SK-N-MC (cell line): ENCODE measurements around the gene PTPRM.
A peak's percentile ranks its signal among the peaks of the same experiment; 100 is the strongest.

Source experiments
- DNase-seq: peaks from one replicate; pipeline ENCODE4 v3.0.0-alpha.2; 2011; ENCODE audit warnings: low read depth, low spot score
- H3K27ac ChIP-seq: fragments of 200-600 bp; sonication (generic); 2 replicates; pipeline ENCODE4 v1.5.1; 2016; ENCODE audit warnings: mixed run types
- H3K36me3 ChIP-seq: fragments of 200-600 bp; sonication (generic); 2 replicates; pipeline ENCODE4 v1.6.1; 2017; ENCODE audit warnings: antibody characterized with exemption, low read length, mixed read lengths; ENCODE audit not compliant: insufficient read depth
- H3K4me3 ChIP-seq: fragments of 200-600 bp; sonication (generic); 2 replicates; pipeline ENCODE4 v1.5.1; 2016
- H3K9ac ChIP-seq: fragments of 200-600 bp; sonication (generic); 2 replicates; pipeline ENCODE4 v1.8.0; 2017; ENCODE audit warnings: mixed run types, mixed read lengths; ENCODE audit not compliant: insufficient read length
- H3K9me3 ChIP-seq: fragments of 200-600 bp; sonication (generic); 2 replicates; pipeline ENCODE4 v1.6.1; 2017; ENCODE audit warnings: low read depth, mild to moderate bottlenecking, antibody characterized with exemption, low read length, moderate library complexity, mixed read lengths
- EZH2 ChIP-seq: fragments of 200-600 bp; sonication (generic); IDR thresholded peaks from one replicate; pipeline ENCODE4 v1.6.1; 2017; ENCODE audit warnings: antibody characterized with exemption
- FOXP2 ChIP-seq: optimal IDR thresholded peaks from 2 replicates; pipeline ENCODE3; 2011; ENCODE audit warnings: mild to moderate bottlenecking, moderate library complexity; ENCODE audit not compliant: insufficient read depth; ENCODE audit errors: extremely low read length, control extremely low read depth
- POLR2AphosphoS5 ChIP-seq: IDR thresholded peaks from 2 replicates; pipeline ENCODE4 v1.6.1; 2012; ENCODE audit warnings: mild to moderate bottlenecking, low read depth, low read length, borderline replicate concordance

PTPRM gene

GRCh38 chr18:7945882-7946281 is 378.8 kb downstream of the PTPRM start:
- Histone ChIP-seq H3K27ac (no peak overlapping the region), H3K4me3 (no peak overlapping the region), H3K36me3 (no peaks in the 10 kb centered on the region), H3K9ac (no peak overlapping the region), H3K9me3 (no peaks in the 10 kb centered on the region)
- DNase-seq: no peak
- TF ChIP-seq FOXP2 (no peak), POLR2AphosphoS5 (no peak), EZH2 (no peak)

GRCh38 chr18:7946734-7947377 is 379.7 kb downstream of the PTPRM start:
- no peak for DNase-seq

GRCh38 chr18:7950380-7951136 is 383.4 kb downstream of the PTPRM start:
- no peak for TF ChIP-seq FOXP2
- TF ChIP-seq POLR2AphosphoS5: no peak
- no peak for TF ChIP-seq EZH2
- H3K9ac ChIP-seq: no peak overlapping the region
- no peak overlapping the region for H3K27ac ChIP-seq
- H3K9me3 ChIP-seq: no peaks in the 10 kb centered on the region
- H3K36me3 ChIP-seq: no peaks in the 10 kb centered on the region
- no peak for DNase-seq
- H3K4me3 ChIP-seq: no peak overlapping the region

More at GRCh38 chr18:7946734-7947377, 379.7 kb downstream of the PTPRM start:
- no peaks in the 10 kb centered on the region for H3K9me3 ChIP-seq
- peak overlapping the region; percentile 29; the same call in 1 of the 2 replicates for H3K4me3 ChIP-seq
- no peak overlapping the region for H3K27ac ChIP-seq
- H3K9ac ChIP-seq: no peak overlapping the region
- H3K36me3 ChIP-seq: no peaks in the 10 kb centered on the region
- TF ChIP-seq POLR2AphosphoS5: no peak

GRCh38 chr18:7953095-7953958 is 386.2 kb downstream of the PTPRM start:
- H3K4me3 ChIP-seq: no peak overlapping the region
- TF ChIP-seq EZH2: no peak
- no peak for TF ChIP-seq FOXP2
- no peak for TF ChIP-seq POLR2AphosphoS5
- no peak overlapping the region for H3K9ac ChIP-seq
- no peaks in the 10 kb centered on the region for H3K9me3 ChIP-seq
- H3K36me3 ChIP-seq: no peaks in the 10 kb centered on the region
- H3K27ac ChIP-seq: no peak overlapping the region
- no peak for DNase-seq

GRCh38 chr18:7954238-7954637 is 387.1 kb downstream of the PTPRM start:
- Histone ChIP-seq H3K27ac (no peak overlapping the region), H3K4me3 (no peak overlapping the region), H3K9me3 (no peaks in the 10 kb centered on the region), H3K9ac (no peak overlapping the region), H3K36me3 (no peaks in the 10 kb centered on the region)
- no peak for TF ChIP-seq FOXP2
- TF ChIP-seq POLR2AphosphoS5: no peak
- TF ChIP-seq EZH2: no peak
- DNase-seq: no peak

- H3K9ac ChIP-seq: no peak overlapping the region
These were observed 388.1 kb downstream of the PTPRM start for GRCh38 chr18:7955175-7955574.

GRCh38 chr18:7957297-7957696 is 390.2 kb downstream of the PTPRM start:
- no peak overlapping the region for H3K27ac ChIP-seq
- H3K4me3 ChIP-seq: no peak overlapping the region
- H3K9ac ChIP-seq: no peak overlapping the region
- no peak for DNase-seq
- H3K9me3 ChIP-seq: no peaks in the 10 kb centered on the region
- TF ChIP-seq FOXP2 (no peak), EZH2 (no peak), POLR2AphosphoS5 (no peak)
- no peaks in the 10 kb centered on the region for H3K36me3 ChIP-seq

More at GRCh38 chr18:7955175-7955574, 388.1 kb downstream of the PTPRM start:
- DNase-seq: no peak
- Histone ChIP-seq H3K9me3 (no peaks in the 10 kb centered on the region), H3K36me3 (no peaks in the 10 kb centered on the region), H3K27ac (no peak overlapping the region), H3K4me3 (no peak overlapping the region)
- TF ChIP-seq FOXP2 (no peak), POLR2AphosphoS5 (no peak), EZH2 (no peak)

- no peak for TF ChIP-seq EZH2
- H3K27ac ChIP-seq: no peak overlapping the region
- H3K9me3 ChIP-seq: no peaks in the 10 kb centered on the region
- no peak overlapping the region for H3K4me3 ChIP-seq
- no peak for DNase-seq
- no peaks in the 10 kb centered on the region for H3K36me3 ChIP-seq
- H3K9ac ChIP-seq: no peak overlapping the region
These were observed 391.2 kb downstream of the PTPRM start for GRCh38 chr18:7958081-7958896.
